K562 (cell line): ENCODE data around the gene DNAH3. TPM values are rescaled to one million over a fixed set of nuclear protein-coding genes. Genes with fewer than 3 reads are reported as not detected.

ENCODE experiments used
- ARNT ChIP-seq, 2 experiments: fragments of 450-650 bp; IDR thresholded peaks; 2 replicates each; pipeline ENCODE4 v1.6.1; 2016; ENCODE audit warnings: mild to moderate bottlenecking in 1 of 2
- BACH1 ChIP-seq: fragments of 200-800 bp; sonication (Bioruptor generic); IDR thresholded peaks from 2 replicates; pipeline ENCODE4 v1.6.1; 2016; ENCODE audit warnings: missing genetic modification characterization, missing compliant biosample characterization
- CREBBP ChIP-seq: IDR thresholded peaks from one replicate; pipeline ENCODE4 v1.6.1; 2012; ENCODE audit warnings: low read depth, mild to moderate bottlenecking, control low read depth, inconsistent platforms, low read length
- CXXC5 ChIP-seq: fragments of 250-450 bp; sonication (Bioruptor Pico); IDR thresholded peaks from 2 replicates; pipeline ENCODE4 v1.8.0; 2022; ENCODE audit warnings: inconsistent platforms, mild to moderate bottlenecking, moderate library complexity
- DPF2 ChIP-seq: fragments of 450-650 bp; IDR thresholded peaks from 2 replicates; pipeline ENCODE4 v1.6.1; 2016
- FUS ChIP-seq: fragments of 200-400 bp; formaldehyde crosslinking; optimal IDR thresholded peaks from 2 replicates; pipeline ENCODE3; 2017; ENCODE audit warnings: low read depth, low read length
- GATAD2A ChIP-seq: fragments of 450-650 bp; IDR thresholded peaks from 2 replicates; pipeline ENCODE4 v1.6.1; 2017
- HMG20B ChIP-seq: fragments of 250-450 bp; sonication (Bioruptor Pico); IDR thresholded peaks from 2 replicates; pipeline ENCODE4 v1.5.0; 2021; ENCODE audit warnings: mild to moderate bottlenecking
- PRMT5 ChIP-seq: sonication (generic); formaldehyde crosslinking; IDR thresholded peaks from 2 replicates; pipeline ENCODE4 v1.5.0; 2020; ENCODE audit warnings: missing genetic modification reagents
- RHOXF2B ChIP-seq: fragments of 250-450 bp; sonication (Bioruptor Pico); conservative IDR thresholded peaks from 2 replicates; pipeline ENCODE4 v1.5.1; 2021
- SP2 ChIP-seq: IDR thresholded peaks from 2 replicates; pipeline ENCODE4 v1.6.1; 2011; ENCODE audit warnings: mild to moderate bottlenecking, low read depth, low read length, moderate library complexity; ENCODE audit not compliant: poor library complexity, severe bottlenecking; ENCODE audit errors: extremely low read depth
- SUPT5H ChIP-seq: fragments of 450-650 bp; IDR thresholded peaks from 2 replicates; pipeline ENCODE4 v1.6.1; 2016
- TBP ChIP-seq: optimal IDR thresholded peaks from 2 replicates; pipeline ENCODE3; 2011; ENCODE audit warnings: low read depth, low read length, improper control_type of control experiment
- ZKSCAN8 ChIP-seq: fragments of 200-800 bp; sonication (Bioruptor generic); IDR thresholded peaks from 2 replicates; pipeline ENCODE4 v1.6.1; 2016; ENCODE audit warnings: missing genetic modification characterization, missing compliant biosample characterization
- ZNF146 ChIP-seq: IDR thresholded peaks from one replicate; pipeline ENCODE4 v1.6.1; 2018; ENCODE audit warnings: missing compliant biosample characterization; ENCODE audit not compliant: unreplicated experiment
- ZNF79 ChIP-seq: fragments of 250-450 bp; sonication (Bioruptor Pico); IDR thresholded peaks from 2 replicates; pipeline ENCODE4 v1.4.0; 2020; ENCODE audit warnings: low read depth, mild to moderate bottlenecking, moderate library complexity
- polyA plus RNA-seq, 8 experiments: library from polyadenylated mRNA; depleted of rRNA in 4 of 8; stranded (reverse) in 5 of 8; unstranded in 3 of 8; fragments of >200 nt; fragmentation: Nextera tagmentation in 2 of 8; fragmentation: Illumina TruSeq in 1 of 8; extraction: Ambion mirVana in 2 of 8; extraction: Trizol in 1 of 8; gene quantifications; 2 replicates each; pipeline versions ENCODE4 v1.2.1 to v1.2.3, GENCODE V29; 2011 to 2014; ENCODE audit warnings: inconsistent platforms in 1 of 8, missing spikeins in 1 of 8
- total RNA-seq, 7 experiments: library from RNA; depleted of rRNA in 6 of 7; stranded (reverse); fragments of >200 nt in 6 of 7; fragmentation: Illumina TruSeq in 2 of 7; extraction: Trizol in 2 of 7; gene quantifications; 2 replicates each; pipeline versions ENCODE4 v1.2.1 to v1.2.3, GENCODE V29; 2011 to 2021; ENCODE audit warnings: low replicate concordance in 1 of 7
- TF ChIP-seq, protein P1 (sequence below), 2 experiments: fragments of 450-650 bp in 1 of 2; sonication (generic) in 1 of 2; formaldehyde crosslinking; conservative IDR thresholded peaks; 2 replicates each; pipeline versions ENCODE4 v1.4.0 to v1.8.1; 2020 to 2022; ENCODE audit warnings: mild to moderate bottlenecking in 1 of 2, missing genetic modification reagents in 1 of 2
- TF ChIP-seq, protein P2 (sequence below): fragments of 450-650 bp; formaldehyde crosslinking; conservative IDR thresholded peaks from 2 replicates; pipeline ENCODE4 v1.4.0; 2022; ENCODE audit warnings: mild to moderate bottlenecking, missing genetic modification characterization
- TF ChIP-seq, protein P3 (sequence below), 2 experiments: fragments of 450-650 bp; IDR thresholded peaks; 2 replicates each; pipeline ENCODE4 v1.6.1; 2016; ENCODE audit warnings: mild to moderate bottlenecking in 2 of 2, borderline replicate concordance in 1 of 2, low read depth in 1 of 2, moderate library complexity in 1 of 2
- TF ChIP-seq, protein P4 (sequence below): sonication (generic); formaldehyde crosslinking; IDR thresholded peaks from 2 replicates; pipeline ENCODE4 v1.8.0; 2022; ENCODE audit warnings: mild to moderate bottlenecking, missing genetic modification reagents

Gene DNAH3
- total and polyA plus RNA-seq, 9 of the 15 experiments (the other 6 are each of a cell fraction or from before 2014, with no cell fraction given): 0.32 to 0.84 (median 0.44) TPM

DNA sequence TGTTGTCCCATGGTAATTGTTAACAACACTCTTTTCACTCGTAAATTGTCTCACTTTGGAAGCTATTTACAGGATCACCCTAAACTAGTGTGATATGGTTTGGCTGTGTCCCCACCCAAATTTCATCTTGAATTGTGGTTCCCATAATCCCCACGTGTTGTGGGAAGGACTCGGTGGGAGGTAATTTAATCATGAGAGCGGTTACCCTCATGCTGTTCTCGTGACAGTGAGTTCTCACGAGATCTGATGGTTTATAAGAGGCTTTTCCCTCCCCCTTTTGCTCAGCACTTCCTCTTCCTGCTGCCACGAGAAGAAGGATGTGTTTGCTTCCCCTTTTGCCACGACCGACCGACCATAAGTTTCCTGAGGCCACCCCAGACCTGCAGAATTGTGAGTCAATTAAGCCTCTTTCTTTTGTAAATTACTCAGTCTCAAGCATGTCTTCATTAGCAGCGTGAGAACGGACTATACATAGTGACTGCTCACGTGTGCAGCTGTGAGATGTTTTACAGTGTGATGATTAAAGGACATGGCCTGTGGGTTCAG, 34.4 kb downstream of the DNAH3 start (continued):
- TF ChIP-seq RHOXF2B (CRISPR knock-in tag) (no peak), BACH1 (tag) (no peak), ARNT (IDR thresholded peaks at IDR 0.05) (no peak), CREBBP (no peak), DPF2 (peak; percentile 31; the same call in 1 of the 2 replicates), SUPT5H (peak; percentile 64), GATAD2A (no peak), PRMT5 (CRISPR knock-in tag) (no peak), CXXC5 (CRISPR knock-in tag) (0 out of 2 replicates have a peak, but pooled peaks have one; percentile 25), TBP (peak; percentile 72), ZKSCAN8 (CRISPR knock-in tag) (no peak), FUS (no peak), SP2 (no peak), ZNF146 (CRISPR knock-in tag) (no peak), ZNF79 (CRISPR knock-in tag) (no peak), HMG20B (CRISPR knock-in tag) (no peak)
- TF ChIP-seq, protein P1, sequence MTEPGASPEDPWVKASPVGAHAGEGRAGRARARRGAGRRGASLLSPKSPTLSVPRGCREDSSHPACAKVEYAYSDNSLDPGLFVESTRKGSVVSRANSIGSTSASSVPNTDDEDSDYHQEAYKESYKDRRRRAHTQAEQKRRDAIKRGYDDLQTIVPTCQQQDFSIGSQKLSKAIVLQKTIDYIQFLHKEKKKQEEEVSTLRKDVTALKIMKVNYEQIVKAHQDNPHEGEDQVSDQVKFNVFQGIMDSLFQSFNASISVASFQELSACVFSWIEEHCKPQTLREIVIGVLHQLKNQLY (CRISPR knock-in tag; conservative IDR thresholded peaks at IDR 0.05): no peak
- TF ChIP-seq, protein P2, sequence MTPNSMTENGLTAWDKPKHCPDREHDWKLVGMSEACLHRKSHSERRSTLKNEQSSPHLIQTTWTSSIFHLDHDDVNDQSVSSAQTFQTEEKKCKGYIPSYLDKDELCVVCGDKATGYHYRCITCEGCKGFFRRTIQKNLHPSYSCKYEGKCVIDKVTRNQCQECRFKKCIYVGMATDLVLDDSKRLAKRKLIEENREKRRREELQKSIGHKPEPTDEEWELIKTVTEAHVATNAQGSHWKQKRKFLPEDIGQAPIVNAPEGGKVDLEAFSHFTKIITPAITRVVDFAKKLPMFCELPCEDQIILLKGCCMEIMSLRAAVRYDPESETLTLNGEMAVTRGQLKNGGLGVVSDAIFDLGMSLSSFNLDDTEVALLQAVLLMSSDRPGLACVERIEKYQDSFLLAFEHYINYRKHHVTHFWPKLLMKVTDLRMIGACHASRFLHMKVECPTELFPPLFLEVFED: no peak
- TF ChIP-seq, protein P3, sequence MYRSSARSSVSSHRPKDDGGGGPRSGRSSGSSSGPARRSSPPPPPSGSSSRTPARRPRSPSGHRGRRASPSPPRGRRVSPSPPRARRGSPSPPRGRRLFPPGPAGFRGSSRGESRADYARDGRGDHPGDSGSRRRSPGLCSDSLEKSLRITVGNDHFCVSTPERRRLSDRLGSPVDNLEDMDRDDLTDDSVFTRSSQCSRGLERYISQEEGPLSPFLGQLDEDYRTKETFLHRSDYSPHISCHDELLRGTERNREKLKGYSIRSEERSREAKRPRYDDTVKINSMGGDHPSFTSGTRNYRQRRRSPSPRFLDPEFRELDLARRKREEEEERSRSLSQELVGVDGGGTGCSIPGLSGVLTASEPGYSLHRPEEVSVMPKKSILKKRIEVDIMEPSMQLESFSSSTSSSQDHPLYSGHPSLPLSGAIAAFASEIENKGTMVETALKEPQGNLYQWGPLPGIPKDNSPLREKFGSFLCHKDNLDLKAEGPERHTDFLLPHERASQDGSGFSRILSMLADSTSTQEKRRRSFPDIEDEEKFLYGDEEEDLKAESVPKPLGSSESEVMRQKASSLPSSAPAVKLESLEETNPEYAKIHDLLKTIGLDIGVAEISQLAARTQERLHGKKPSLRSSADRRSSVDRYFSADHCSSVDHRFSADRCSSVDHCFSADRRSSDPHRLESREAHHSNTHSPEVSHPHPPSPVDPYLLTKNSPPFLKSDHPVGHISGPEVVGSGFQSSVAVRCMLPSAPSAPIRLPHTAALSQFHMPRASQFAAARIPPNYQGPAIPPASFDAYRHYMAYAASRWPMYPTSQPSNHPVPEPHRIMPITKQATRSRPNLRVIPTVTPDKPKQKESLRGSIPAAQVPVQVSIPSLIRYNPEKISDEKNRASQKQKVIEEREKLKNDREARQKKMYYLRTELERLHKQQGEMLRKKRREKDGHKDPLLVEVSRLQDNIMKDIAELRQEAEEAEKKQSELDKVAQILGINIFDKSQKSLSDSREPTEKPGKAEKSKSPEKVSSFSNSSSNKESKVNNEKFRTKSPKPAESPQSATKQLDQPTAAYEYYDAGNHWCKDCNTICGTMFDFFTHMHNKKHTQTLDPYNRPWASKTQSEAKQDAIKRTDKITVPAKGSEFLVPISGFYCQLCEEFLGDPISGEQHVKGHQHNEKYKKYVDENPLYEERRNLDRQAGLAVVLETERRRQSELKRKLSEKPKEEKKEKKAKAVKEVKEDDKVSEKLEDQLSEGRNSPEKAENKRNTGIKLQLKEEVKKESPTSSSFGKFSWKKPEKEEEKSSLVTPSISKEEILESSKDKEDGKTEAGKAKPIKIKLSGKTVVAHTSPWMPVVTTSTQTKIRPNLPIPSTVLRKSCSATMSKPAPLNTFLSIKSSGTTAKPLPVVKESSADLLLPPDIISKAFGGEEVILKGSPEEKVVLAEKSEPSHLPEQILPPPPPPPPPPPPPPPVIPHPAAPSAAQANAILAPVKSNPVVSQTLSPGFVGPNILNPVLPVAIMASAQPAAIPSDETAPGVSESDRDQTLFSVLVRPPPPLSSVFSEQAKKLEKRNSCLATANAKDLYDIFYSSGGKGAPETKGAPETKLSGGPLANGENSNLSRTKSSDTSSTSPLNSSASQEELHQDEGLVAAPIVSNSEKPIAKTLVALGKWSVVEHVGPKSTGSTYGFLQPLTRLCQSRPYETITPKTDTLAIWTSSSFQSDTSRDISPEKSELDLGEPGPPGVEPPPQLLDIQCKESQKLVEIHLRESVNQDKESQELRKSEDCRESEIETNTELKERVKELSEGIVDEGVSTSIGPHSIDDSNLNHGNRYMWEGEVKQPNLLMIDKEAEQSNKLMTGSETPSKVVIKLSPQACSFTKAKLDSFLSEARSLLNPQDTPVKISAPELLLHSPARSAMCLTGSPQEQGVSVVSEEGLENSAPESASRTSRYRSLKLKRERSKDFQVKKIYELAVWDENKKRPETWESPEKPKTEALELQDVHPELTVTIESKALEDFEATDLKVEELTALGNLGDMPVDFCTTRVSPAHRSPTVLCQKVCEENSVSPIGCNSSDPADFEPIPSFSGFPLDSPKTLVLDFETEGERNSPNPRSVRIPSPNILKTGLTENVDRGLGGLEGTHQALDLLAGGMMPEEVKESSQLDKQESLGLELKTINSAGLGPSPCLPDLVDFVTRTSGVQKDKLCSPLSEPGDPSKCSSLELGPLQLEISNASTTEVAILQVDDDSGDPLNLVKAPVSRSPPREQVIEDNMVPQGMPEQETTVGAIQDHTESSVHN (IDR thresholded peaks at IDR 0.05; ENCODE audit: borderline replicate concordance in 1 of 2, low read depth in 1 of 2): no peak
- TF ChIP-seq, protein P4, sequence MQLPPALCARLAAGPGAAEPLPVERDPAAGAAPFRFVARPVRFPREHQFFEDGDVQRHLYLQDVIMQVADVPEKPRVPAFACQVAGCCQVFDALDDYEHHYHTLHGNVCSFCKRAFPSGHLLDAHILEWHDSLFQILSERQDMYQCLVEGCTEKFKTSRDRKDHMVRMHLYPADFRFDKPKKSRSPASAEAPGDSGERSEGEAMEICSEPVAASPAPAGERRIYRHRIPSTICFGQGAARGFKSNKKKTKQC: no peak
